Stimulated activated naive CD8-positive, alpha-beta T cell treated with anti-CD3 and anti-CD28 coated beads, Interleukin-15, Interleukin-2, amounts not matched to agents 100 U/mL and 50 U/mL, for 24 hours (primary cell): ENCODE data around the gene NAA20.
"Not testable (repeated sequence)": the region's sequence is repeated elsewhere in the genome, so short reads cannot be mapped to it uniquely, and the experiment has no call there.

Experiments
- ATAC-seq: fragments of 150-1000 bp; cut with Tn5 transposase; one replicate; pipeline ENCODE4 v1.10.0; 2021
- DNase-seq: peaks from one replicate; pipeline ENCODE4 v3.0.0; 2021

The NAA20 gene

GRCh38 chr20:19991854-19992253 is 25.3 kb upstream of the NAA20 start:
- ATAC-seq (no peak), DNase-seq (no peak)

- DNase-seq = no peak
- no peak for ATAC-seq
Measured at GRCh38 chr20:19992996-19993908, 23.9 kb upstream of the NAA20 start.

- DNase-seq (no peak), ATAC-seq (no peak)
Measured at GRCh38 chr20:19993958-19994669, 23.0 kb upstream of the NAA20 start.

- DNase-seq = peak; percentile 27
- ATAC-seq = no peak
Measured at GRCh38 chr20:19995220-19995863, 21.8 kb upstream of the NAA20 start.

GRCh38 chr20:19996222-19996621 is 20.9 kb upstream of the NAA20 start:
- DNase-seq (no peak), ATAC-seq (no peak)

GRCh38 chr20:19996917-19997316 is 20.2 kb upstream of the NAA20 start:
- DNase-seq (no peak), ATAC-seq (no peak)

- ATAC-seq (no peak), DNase-seq (no peak)
Measured at GRCh38 chr20:19998990-19999705, 18.0 kb upstream of the NAA20 start.

- DNase-seq (no peak), ATAC-seq (no peak)
Measured at GRCh38 chr20:20000211-20000968, 16.8 kb upstream of the NAA20 start.

GRCh38 chr20:20002101-20002998 is 14.8 kb upstream of the NAA20 start:
- ATAC-seq = no peak
- DNase-seq = no peak

- DNase-seq (peak; percentile 32), ATAC-seq (peak; percentile 76)
Measured at GRCh38 chr20:20003031-20003954, 13.9 kb upstream of the NAA20 start.

GRCh38 chr20:20003955-20004322 is 13.2 kb upstream of the NAA20 start:
- not testable (repeated sequence) for ATAC-seq, DNase-seq

GRCh38 chr20:20005342-20005741 is 11.8 kb upstream of the NAA20 start:
- no peak for DNase-seq
- ATAC-seq = no peak

- DNase-seq (no peak), ATAC-seq (no peak)
Measured at GRCh38 chr20:20009784-20010253, 7.3 kb upstream of the NAA20 start.

GRCh38 chr20:20010639-20011500 is 6.3 kb upstream of the NAA20 start:
- DNase-seq (no peak), ATAC-seq (no peak)

- DNase-seq = no peak
- ATAC-seq = no peak
Measured at GRCh38 chr20:20012541-20012940, 4.6 kb upstream of the NAA20 start.

- DNase-seq (peak; percentile 20), ATAC-seq (no peak)
Measured at GRCh38 chr20:20014659-20015058, 2.5 kb upstream of the NAA20 start.

GRCh38 chr20:20017844-20018185 is 653 bp downstream of the NAA20 start:
- DNase-seq = no peak
- no peak for ATAC-seq

GRCh38 chr20:20018366-20018765 is 1.2 kb downstream of the NAA20 start:
- no peak for ATAC-seq
- no peak for DNase-seq
